Right lung (tissue), 10 donors: ENCODE results near the gene PRTFDC1. TPM values are rescaled to one million over a fixed set of nuclear protein-coding genes. Genes with fewer than 3 reads are reported as not detected.
"Not testable (repeated sequence)": the region's sequence is repeated elsewhere in the genome, so short reads cannot be mapped to it uniquely, and the experiment has no call there.

Experiments
- DNase-seq, 2 donors: peaks; one replicate each; pipeline ENCODE4 v3.0.0-alpha.2; 2013
- long read RNA-seq, 8 donors: transcript quantifications; one replicate each; lab custom pipeline, GENCODE V29; 2026
- polyA plus RNA-seq, 5 donors: library from polyadenylated mRNA; unstranded; fragments of 120-200 nt; gene quantifications; one replicate each; pipeline versions ENCODE4 v1.2.1 to v1.2.3, GENCODE V29; 2013; ENCODE audit warnings: inconsistent platforms in 1 of 5, low replicate concordance in 1 of 5; ENCODE audit not compliant: insufficient read length in 5 of 5, insufficient read depth in 1 of 5

Gene PRTFDC1
- polyA plus RNA-seq = 10 to 100 TPM; 43.9 to 74.2 (median 62.4) TPM
- long read RNA-seq, donor 1, partial matches to known transcripts = 6 of 23 reads
- long read RNA-seq, donor 1, other reads (novel, unspliced or antisense) = 13 of 23 reads
- long read RNA-seq, donor 2, partial matches to known transcripts = 0 of 13 reads
- long read RNA-seq, donor 2, other reads (novel, unspliced or antisense) = 13 of 13 reads
- long read RNA-seq, donor 3, partial matches to known transcripts = 0 of 11 reads
- long read RNA-seq, donor 3, other reads (novel, unspliced or antisense) = 9 of 11 reads
- long read RNA-seq, donor 4, partial matches to known transcripts = 15 of 27 reads
- long read RNA-seq, donor 4, other reads (novel, unspliced or antisense) = 10 of 27 reads
- long read RNA-seq, donor 5, partial matches to known transcripts = 5 of 31 reads
- long read RNA-seq, donor 5, other reads (novel, unspliced or antisense) = 22 of 31 reads
- long read RNA-seq, donor 6, partial matches to known transcripts = 7 of 22 reads
- long read RNA-seq, donor 6, other reads (novel, unspliced or antisense) = 14 of 22 reads
- long read RNA-seq, donor 7, partial matches to known transcripts = 0 of 12 reads
- long read RNA-seq, donor 7, other reads (novel, unspliced or antisense) = 10 of 12 reads
- long read RNA-seq, donor 8 = 0 reads

- DNase-seq = peak; percentile 64 to 70
Measured at GRCh38 chr10:24952143-24952706, at the start of gene PRTFDC1. Gene PRTFDC1 (minus strand): TSS chr10:24952606. CDS start chr10:24952575, 31 bp downstream.

GRCh38 chr10:24998044-24998443, 45.6 kb upstream of the PRTFDC1 start:
- DNase-seq = no peak

- no peak for DNase-seq
Measured at GRCh38 chr10:24995072-24995471, 42.7 kb upstream of the PRTFDC1 start.

- DNase-seq = no peak
Measured at GRCh38 chr10:24993237-24993958, 41.0 kb upstream of the PRTFDC1 start.

- DNase-seq = no peak
Measured at GRCh38 chr10:24992512-24993133, 40.2 kb upstream of the PRTFDC1 start.

- DNase-seq = no peak
Measured at GRCh38 chr10:24991298-24991697, 38.9 kb upstream of the PRTFDC1 start.

- DNase-seq = no peak
Measured at GRCh38 chr10:24989867-24990266, 37.5 kb upstream of the PRTFDC1 start.

- DNase-seq = no peak
Measured at GRCh38 chr10:24988831-24989640, 36.6 kb upstream of the PRTFDC1 start.

GRCh38 chr10:24984906-24985305, 32.5 kb upstream of the PRTFDC1 start:
- DNase-seq = no peak

- no peak for DNase-seq
Measured at GRCh38 chr10:24983946-24984345, 31.5 kb upstream of the PRTFDC1 start.

GRCh38 chr10:24983130-24983529, 30.7 kb upstream of the PRTFDC1 start:
- DNase-seq = no peak

- no peak for DNase-seq
Measured at GRCh38 chr10:24982319-24983112, 30.1 kb upstream of the PRTFDC1 start.

GRCh38 chr10:24981161-24981710, 28.8 kb upstream of the PRTFDC1 start:
- no peak for DNase-seq

GRCh38 chr10:24979685-24980084, 27.3 kb upstream of the PRTFDC1 start:
- no peak for DNase-seq

GRCh38 chr10:24974976-24975375, 22.6 kb upstream of the PRTFDC1 start:
- DNase-seq = peak; percentile 60 to 65

- no peak for DNase-seq
Measured at GRCh38 chr10:24973163-24973562, 20.8 kb upstream of the PRTFDC1 start.

- no peak for DNase-seq
Measured at GRCh38 chr10:24971374-24971773, 19.0 kb upstream of the PRTFDC1 start.

GRCh38 chr10:24969841-24970281, 17.5 kb upstream of the PRTFDC1 start:
- DNase-seq = no peak

GRCh38 chr10:24968951-24969350, 16.5 kb upstream of the PRTFDC1 start:
- not testable (repeated sequence) for DNase-seq
